Measurements from ENCODE around the gene KIAA1958.

- no peak for TF ChIP-seq POLR2A (IDR thresholded peaks at IDR 0.05)
- TF ChIP-seq CTCF (IDR thresholded peaks at IDR 0.05) = no peak
- no peak for TF ChIP-seq POLR2AphosphoS5 (IDR thresholded peaks at IDR 0.05; ENCODE audit: insufficient read depth in 1 of 2, low read depth in 1 of 2)
Measured at GRCh38 chr9:112558476-112558875, 71.8 kb downstream of the KIAA1958 start.
